Jurkat, Clone E6-1 (cell line): Measurements from ENCODE around the gene SLC7A8.

Source experiments
- DNase-seq: peaks from one replicate; pipeline ENCODE4 v3.0.0-alpha.2; 2011; ENCODE audit warnings: low read depth, low spot score
- H3K4me3 ChIP-seq: 2 replicates; pipeline ENCODE4 v1.5.1; 2011; ENCODE audit warnings: mild to moderate bottlenecking, low read length, control low read depth, moderate library complexity

SLC7A8 gene

GRCh38 chr14:23186913-23187654 lies 3.6 kb upstream of the SLC7A8 start:
- DNase-seq, result peak; percentile 56
- H3K4me3 ChIP-seq, result no peak overlapping the region

GRCh38 chr14:23185063-23185462 lies 1.6 kb upstream of the SLC7A8 start:
- DNase-seq, result no peak

GRCh38 chr14:23183158-23183470 lies 346 bp downstream of the SLC7A8 start:
- no peak overlapping the region for H3K4me3 ChIP-seq
- DNase-seq, result no peak

More at GRCh38 chr14:23185063-23185462, 1.6 kb upstream of the SLC7A8 start:
- no peak overlapping the region for H3K4me3 ChIP-seq

- no peak for DNase-seq
- no peak overlapping the region for H3K4me3 ChIP-seq
Observed at GRCh38 chr14:23182372-23183157, 895 bp downstream of the SLC7A8 start.

- no peak overlapping the region for H3K4me3 ChIP-seq
- no peak for DNase-seq
Observed at GRCh38 chr14:23181946-23182345, 1.5 kb downstream of the SLC7A8 start.

- no peak overlapping the region for H3K4me3 ChIP-seq
- DNase-seq, result no peak
Observed at GRCh38 chr14:23181453-23181852, 2.0 kb downstream of the SLC7A8 start.

GRCh38 chr14:23177181-23177580 lies 6.3 kb downstream of the SLC7A8 start:
- no peak overlapping the region for H3K4me3 ChIP-seq
- peak; percentile 24 for DNase-seq

- no peak for DNase-seq
- no peak overlapping the region for H3K4me3 ChIP-seq
Observed at GRCh38 chr14:23175823-23176222, 7.6 kb downstream of the SLC7A8 start.

- no peak for DNase-seq
- H3K4me3 ChIP-seq, result no peak overlapping the region
Observed at GRCh38 chr14:23174296-23175184, 8.9 kb downstream of the SLC7A8 start.

GRCh38 chr14:23173796-23174195 lies 9.7 kb downstream of the SLC7A8 start:
- DNase-seq, result no peak
- H3K4me3 ChIP-seq, result no peak overlapping the region

GRCh38 chr14:23173031-23173430 lies 10.4 kb downstream of the SLC7A8 start:
- H3K4me3 ChIP-seq, result no peak overlapping the region
- DNase-seq, result no peak

GRCh38 chr14:23172574-23172973 lies 10.9 kb downstream of the SLC7A8 start:
- DNase-seq, result peak; percentile 78
- no peak overlapping the region for H3K4me3 ChIP-seq

- no peak overlapping the region for H3K4me3 ChIP-seq
- DNase-seq, result no peak
Observed at GRCh38 chr14:23172096-23172495, 11.4 kb downstream of the SLC7A8 start.

GRCh38 chr14:23171222-23171975 lies 12.1 kb downstream of the SLC7A8 start:
- DNase-seq, result no peak
- H3K4me3 ChIP-seq, result no peak overlapping the region

- H3K4me3 ChIP-seq, result no peak overlapping the region
- DNase-seq, result no peak
Observed at GRCh38 chr14:23169622-23170021, 13.8 kb downstream of the SLC7A8 start.

- no peak overlapping the region for H3K4me3 ChIP-seq
Observed at GRCh38 chr14:23168246-23168645, 15.2 kb downstream of the SLC7A8 start.

GRCh38 chr14:23167116-23167847 lies 16.2 kb downstream of the SLC7A8 start:
- no peak for DNase-seq
- no peak overlapping the region for H3K4me3 ChIP-seq

More at GRCh38 chr14:23168246-23168645, 15.2 kb downstream of the SLC7A8 start:
- DNase-seq, result no peak

GRCh38 chr14:23164949-23165348 lies 18.5 kb downstream of the SLC7A8 start:
- no peak overlapping the region for H3K4me3 ChIP-seq
- DNase-seq, result no peak
